SKM-1 (cell line): ENCODE data around the gene PLEKHM1.
"Not testable (repeated sequence)": the region's sequence is repeated elsewhere in the genome, so short reads cannot be mapped to it uniquely, and the experiment has no call there.

Experiments used
- DNase-seq: peaks from one replicate; lab custom pipeline; 2025; ENCODE audit not compliant: unreplicated experiment; lab: John Stamatoyannopoulos, UW

The PLEKHM1 gene

GRCh38 chr17:45461524-45462327 is 28.8 kb downstream of the PLEKHM1 start:
- not testable (repeated sequence) for DNase-seq

GRCh38 chr17:45460422-45460821 is 30.1 kb downstream of the PLEKHM1 start:
- DNase-seq = not testable (repeated sequence)

DNA sequence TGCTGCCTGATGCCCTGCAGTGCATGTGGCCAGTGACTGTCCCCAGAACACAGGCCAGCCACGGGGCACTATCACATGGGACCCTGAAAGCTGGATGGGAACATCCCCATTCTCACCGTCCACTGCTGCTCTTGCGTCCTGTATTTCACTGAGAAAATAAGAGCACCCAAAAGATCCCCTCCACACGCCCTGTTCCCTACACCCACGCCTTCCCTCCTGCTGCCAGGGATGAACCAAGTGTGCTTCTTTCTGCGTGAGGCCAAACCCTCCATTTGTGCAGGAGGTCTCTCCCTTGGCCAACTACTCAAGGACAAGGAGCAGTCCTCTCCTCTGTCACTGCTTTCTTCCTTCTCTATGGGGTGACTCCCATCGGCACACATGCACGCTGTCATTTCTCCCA is 36.2 kb downstream of the PLEKHM1 start:
- not testable (repeated sequence) for DNase-seq

DNA sequence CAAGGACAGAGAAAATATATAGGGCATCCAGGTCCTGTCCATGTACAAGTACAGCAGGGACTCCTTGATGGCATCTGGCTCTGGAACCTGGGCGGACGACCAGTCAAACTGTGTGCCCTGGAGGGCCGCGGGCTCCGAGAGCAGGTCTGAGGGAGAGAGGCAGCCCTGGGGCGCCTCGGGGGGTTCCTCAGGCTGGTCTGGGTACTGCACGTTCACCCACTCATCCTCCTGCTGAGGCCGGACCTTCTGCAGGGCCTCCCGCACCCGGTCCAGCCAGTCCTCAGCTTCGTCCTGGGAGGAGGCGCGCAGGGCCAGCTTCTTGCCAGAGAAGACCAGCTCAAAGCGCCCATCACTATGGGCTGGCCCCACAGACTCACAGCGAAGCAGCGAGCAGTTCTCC is 36.8 kb downstream of the PLEKHM1 start:
- DNase-seq = not testable (repeated sequence)

GRCh38 chr17:45453225-45453534 is 37.3 kb downstream of the PLEKHM1 start:
- not testable (repeated sequence) for DNase-seq

GRCh38 chr17:45452329-45453224 is 37.9 kb downstream of the PLEKHM1 start:
- not testable (repeated sequence) for DNase-seq

DNA sequence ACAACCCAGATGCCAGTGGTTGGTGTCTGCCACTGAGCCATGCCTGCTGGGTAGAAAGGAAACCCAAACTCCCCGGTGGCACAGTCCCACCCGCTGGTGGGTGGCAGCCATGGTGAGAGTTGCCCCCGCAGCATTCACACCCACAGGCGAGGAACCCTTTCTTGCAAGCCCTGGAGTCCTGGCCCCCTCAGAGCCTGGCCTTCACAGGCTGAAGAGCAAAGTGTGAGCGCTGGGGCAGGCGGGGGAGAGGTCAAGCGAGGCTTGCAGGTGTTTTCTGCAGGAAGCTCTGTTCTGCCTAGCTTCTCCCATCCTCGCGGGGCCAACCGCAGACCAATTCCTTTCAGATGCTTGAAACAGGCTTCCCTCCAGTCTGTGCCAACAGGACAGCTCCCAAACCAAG is 38.9 kb downstream of the PLEKHM1 start:
- DNase-seq = not testable (repeated sequence)

DNA sequence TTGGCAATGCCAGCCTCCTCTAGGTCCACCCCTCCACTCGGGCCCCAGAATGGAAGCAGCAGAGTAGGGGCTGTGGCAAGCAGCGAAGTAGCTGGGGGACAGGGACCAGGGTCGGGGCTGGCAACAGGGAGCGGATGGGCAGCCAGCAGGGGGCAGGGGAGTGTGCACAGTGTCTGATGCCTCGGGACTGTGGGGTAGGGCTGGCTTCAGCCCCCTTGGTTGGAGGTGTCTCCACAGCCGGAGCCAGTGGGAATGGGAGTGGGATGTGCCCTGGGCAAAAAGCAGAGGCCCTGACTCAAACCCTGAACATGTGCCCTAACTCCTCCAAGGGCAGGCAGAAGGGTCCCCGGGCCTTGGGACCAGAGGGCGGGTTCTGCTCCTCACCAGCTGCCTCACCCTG is 39.4 kb downstream of the PLEKHM1 start:
- DNase-seq = no peak

DNA sequence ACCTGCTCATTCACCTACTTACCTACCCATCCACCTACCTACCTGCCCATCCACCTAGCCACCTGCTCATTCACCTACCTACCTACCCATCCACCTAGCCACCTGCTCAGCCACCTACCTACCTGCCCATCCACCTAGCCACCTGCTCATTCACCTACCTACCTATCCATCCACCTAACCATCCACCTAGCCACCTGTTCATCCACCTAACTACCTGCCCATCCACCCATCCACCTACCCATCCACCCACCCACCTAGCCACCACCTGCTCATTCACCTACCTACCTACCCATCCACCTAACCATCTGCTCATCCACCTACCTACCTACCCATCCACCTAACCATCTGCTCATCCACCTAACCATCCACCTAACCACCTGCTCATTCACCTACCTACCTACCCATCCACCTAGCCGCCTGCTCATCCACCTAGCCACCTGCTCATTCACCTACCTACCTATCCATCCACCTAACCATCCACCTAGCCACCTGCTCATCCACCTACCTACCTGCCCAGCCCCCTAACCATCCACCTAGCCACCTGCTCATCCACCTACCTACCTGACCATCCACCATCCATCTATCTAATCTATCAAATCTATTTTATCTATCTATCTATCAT is 40.7 kb downstream of the PLEKHM1 start:
- DNase-seq = not testable (repeated sequence)

- not testable (repeated sequence) for DNase-seq
Observed at GRCh38 chr17:45449260-45449659, 41.3 kb downstream of the PLEKHM1 start.

DNA sequence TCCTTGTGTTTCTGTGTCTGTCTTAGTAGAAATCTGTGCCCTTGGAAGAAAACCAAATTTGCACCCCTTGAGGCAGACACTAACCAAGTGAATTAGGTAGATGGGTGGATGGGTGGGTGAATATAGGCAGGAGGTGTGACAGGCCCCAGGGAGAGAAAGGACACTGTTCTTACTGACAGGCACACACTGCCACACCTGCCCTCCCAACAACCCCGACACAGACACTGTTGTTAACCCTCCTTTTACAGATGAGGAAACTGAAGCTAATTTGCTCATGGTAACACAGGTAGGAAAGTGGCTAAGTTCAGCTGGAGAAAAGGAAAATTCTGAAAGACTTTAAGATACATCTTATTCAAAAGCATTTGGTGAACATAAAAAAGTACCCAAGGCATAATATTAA is 42.0 kb downstream of the PLEKHM1 start:
- not testable (repeated sequence) for DNase-seq

- not testable (repeated sequence) for DNase-seq
Observed at GRCh38 chr17:45448066-45448465, 42.5 kb downstream of the PLEKHM1 start.

DNA sequence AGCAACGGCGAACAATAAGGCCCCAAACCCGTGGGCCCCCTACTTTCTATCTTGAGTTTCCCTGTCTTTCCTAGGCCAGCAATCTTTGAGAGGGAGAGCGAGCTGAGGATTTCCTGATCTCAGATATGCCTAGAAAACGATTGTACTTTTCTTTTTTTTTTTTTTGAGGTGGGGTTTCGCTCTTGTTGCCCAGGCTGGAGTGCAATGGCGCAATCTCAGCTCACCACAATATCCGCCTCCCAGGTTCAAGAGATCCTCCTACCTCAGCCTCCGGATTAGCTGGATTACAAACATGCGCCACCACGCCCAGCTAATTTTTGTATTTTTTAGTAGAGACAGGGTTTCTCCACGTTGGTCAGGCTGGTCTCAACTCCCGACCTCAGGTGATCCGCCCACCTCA is 42.9 kb downstream of the PLEKHM1 start:
- DNase-seq = not testable (repeated sequence)

DNA sequence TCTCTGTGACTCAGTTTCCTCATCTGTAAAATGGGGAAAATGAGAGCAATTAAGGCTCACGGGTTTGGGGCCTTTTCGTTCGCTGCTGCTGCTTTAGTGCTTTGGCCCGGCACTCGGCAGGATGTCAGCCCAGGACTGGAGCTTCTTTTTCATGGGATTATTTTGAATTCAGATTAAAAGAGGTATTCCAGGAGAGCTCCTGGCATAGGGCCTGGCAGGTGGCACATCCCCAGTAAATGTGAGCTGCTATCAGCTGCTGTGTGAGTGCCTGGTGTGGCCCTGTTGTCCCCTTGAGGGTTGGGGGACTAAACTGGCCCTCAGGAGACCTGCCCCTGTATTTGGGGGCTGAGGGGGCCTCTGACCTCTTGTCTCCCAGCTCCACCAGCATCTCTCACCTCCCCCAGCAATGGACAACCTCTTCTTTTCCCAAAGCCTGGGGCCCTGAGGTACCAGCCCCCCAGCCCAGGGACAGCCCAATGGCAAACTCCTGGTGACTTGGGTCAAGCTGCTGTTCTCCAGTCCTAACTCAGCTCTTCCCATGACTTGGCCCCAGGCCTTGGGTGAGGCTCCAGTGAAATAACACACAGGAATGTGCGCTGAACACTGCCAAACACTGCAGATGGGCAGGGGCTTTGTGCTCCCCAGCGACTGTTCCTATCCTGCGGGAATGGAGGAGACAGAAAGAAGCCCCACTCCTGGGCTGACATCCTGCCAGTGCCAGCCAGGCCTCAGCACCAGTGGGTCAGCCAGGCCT is 43.5 kb downstream of the PLEKHM1 start:
- not testable (repeated sequence) for DNase-seq

GRCh38 chr17:45445901-45446743 is 44.4 kb downstream of the PLEKHM1 start:
- not testable (repeated sequence) for DNase-seq

- not testable (repeated sequence) for DNase-seq
Observed at GRCh38 chr17:45444856-45445820, 45.4 kb downstream of the PLEKHM1 start.

DNA sequence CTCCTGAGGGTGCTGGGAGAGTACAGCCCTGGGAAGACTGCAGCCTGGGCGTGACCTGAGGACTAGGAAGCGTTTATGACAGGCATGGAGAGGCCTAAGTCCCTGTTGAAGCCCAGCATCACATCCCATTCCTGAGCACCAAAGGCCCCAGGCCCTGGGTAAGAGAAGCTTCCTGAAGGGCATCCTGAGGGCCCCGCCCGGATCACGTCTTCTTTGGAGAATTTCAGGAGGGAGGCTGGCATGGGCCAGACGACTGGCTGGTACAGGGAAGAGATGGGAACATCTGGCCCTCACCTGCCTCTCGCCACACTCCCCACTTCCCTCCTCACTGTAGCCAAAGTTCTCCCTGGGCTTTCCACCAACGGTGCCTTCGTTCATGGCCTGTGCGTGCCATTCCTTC is 46.2 kb downstream of the PLEKHM1 start:
- not testable (repeated sequence) for DNase-seq

GRCh38 chr17:45443371-45444260 is 46.9 kb downstream of the PLEKHM1 start:
- DNase-seq = not testable (repeated sequence)
